Measurements from ENCODE around the gene RICTOR.

DNA sequence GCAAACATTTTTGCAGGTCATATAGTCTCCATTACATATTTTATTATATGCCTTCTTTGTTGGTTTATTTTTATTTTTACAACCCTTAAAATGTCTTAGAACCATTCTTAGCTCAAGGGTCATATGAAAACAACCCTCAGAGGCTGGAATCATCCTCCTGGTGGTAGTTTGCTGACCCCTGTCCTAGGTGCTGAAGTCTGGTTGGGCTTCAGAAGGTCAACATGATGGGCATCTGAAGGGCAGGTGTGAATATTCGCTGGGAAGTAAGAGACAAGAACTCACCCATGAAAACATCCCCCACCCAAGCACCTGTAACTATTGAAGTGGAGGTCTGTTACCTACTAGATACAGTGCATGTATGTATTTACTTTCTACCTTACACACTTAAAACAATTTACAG is 153.0 kb downstream of the RICTOR start:
- TF ChIP-seq, protein P1, sequence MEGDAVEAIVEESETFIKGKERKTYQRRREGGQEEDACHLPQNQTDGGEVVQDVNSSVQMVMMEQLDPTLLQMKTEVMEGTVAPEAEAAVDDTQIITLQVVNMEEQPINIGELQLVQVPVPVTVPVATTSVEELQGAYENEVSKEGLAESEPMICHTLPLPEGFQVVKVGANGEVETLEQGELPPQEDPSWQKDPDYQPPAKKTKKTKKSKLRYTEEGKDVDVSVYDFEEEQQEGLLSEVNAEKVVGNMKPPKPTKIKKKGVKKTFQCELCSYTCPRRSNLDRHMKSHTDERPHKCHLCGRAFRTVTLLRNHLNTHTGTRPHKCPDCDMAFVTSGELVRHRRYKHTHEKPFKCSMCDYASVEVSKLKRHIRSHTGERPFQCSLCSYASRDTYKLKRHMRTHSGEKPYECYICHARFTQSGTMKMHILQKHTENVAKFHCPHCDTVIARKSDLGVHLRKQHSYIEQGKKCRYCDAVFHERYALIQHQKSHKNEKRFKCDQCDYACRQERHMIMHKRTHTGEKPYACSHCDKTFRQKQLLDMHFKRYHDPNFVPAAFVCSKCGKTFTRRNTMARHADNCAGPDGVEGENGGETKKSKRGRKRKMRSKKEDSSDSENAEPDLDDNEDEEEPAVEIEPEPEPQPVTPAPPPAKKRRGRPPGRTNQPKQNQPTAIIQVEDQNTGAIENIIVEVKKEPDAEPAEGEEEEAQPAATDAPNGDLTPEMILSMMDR (conservative IDR thresholded peaks at IDR 0.05 in 1 of 2, IDR thresholded peaks at IDR 0.05 in 1 of 2; ENCODE audit: low read depth in 1 of 2, low read length in 2 of 2): no peak
- no peak for TF ChIP-seq EZH2 (IDR thresholded peaks at IDR 0.05; ENCODE audit: low read length, missing control alignments)
